Measurements from ENCODE around the gene SLC15A1. TPM values are rescaled to one million over a fixed set of nuclear protein-coding genes. Genes with fewer than 3 reads are reported as not detected.

SLC15A1 gene
- total and polyA plus RNA-seq, 4 donors = 5.8 to 19.7 (median 11.6) TPM

DNA sequence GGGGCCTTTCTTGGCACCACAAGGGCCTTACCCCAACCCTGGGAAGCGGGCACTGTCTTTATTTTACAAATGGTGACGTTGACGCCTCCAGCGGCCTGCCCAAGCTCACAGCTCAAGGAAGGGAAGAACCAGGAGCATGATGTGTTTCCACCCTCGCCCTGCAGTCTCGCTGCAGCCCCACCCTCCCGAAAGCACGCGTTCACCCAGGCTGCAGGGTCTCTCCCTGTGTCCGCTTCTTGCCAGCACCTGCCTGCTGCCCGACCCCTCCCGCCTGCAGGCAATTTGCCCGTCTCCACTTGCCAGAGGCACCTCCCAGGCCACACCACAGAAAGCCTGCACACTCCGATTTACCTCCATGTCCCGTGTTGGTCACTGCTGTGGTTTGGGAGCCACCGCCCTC lies 76.6 kb downstream of the SLC15A1 start:
- Histone ChIP-seq H3K9ac (ENCODE audit: low read depth in 1 of 2, low read length in 2 of 2) (no peak overlapping the region), H3K9me3 (ENCODE audit: control insufficient read depth in 4 of 4, low read length in 3 of 4) (no peaks in the 10 kb centered on the region), H3K27ac (ENCODE audit: low read depth in 1 of 2, low read length in 2 of 2) (no peak overlapping the region), H3K36me3 (ENCODE audit: control insufficient read depth in 4 of 4, insufficient read depth in 3 of 4, low read depth in 1 of 4, low read length in 3 of 4) (no peaks in the 10 kb centered on the region), H3K4me3 (ENCODE audit: low read depth in 1 of 3, low read length in 3 of 3) (no peak overlapping the region), H3K4me1 (ENCODE audit: control insufficient read depth in 4 of 4, insufficient read depth in 4 of 4, low read length in 3 of 4) (peaks cover 2 to 23% (median 13%) of the 10 kb centered on the region in 4 donors), H3K27me3 (ENCODE audit: control insufficient read depth in 4 of 4, insufficient read depth in 4 of 4, low read length in 3 of 4) (no peaks in the 10 kb centered on the region)
- TF ChIP-seq YY1 (IDR thresholded peaks at IDR 0.05) = no peak
- no peak for TF ChIP-seq RXRA (IDR thresholded peaks at IDR 0.05)
- no peak for TF ChIP-seq NR2F2 (IDR thresholded peaks at IDR 0.05)
- TF ChIP-seq EGR1 (IDR thresholded peaks at IDR 0.05; ENCODE audit: low read depth in 2 of 2) = no peak
- TF ChIP-seq MAX (IDR thresholded peaks at IDR 0.05) = no peak
- TF ChIP-seq JUND (IDR thresholded peaks at IDR 0.05) = no peak
- no peak for TF ChIP-seq TAF1 (conservative IDR thresholded peaks at IDR 0.05)
- 90% methylated on average over 16 of the region's 16 CpGs for WGBS
- DNase-seq (ENCODE audit: low spot score) = no peak

DNA sequence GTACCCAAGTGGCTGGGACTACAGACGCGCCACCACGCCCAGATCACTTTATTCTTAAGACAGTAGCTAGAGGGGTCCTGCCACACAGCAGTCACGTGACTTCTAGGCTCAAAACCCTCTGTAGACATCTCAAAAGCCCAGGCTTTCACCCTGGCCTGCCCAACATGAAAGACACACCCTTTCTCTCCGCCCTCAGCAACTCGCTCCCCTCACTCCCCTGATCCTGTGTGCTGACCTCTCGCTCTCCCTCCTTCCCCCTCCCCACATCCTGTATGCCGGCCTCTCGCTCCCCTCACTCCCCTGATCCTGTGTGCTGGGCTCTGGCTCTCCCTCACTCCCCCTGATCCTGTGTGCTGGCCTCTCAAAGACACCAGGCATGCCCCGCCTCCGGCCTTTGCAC lies 77.4 kb downstream of the SLC15A1 start:
- no peak for DNase-seq (ENCODE audit: low spot score)
- Histone ChIP-seq H3K9me3 (ENCODE audit: control insufficient read depth in 4 of 4, low read length in 3 of 4) (no peaks in the 10 kb centered on the region), H3K4me3 (ENCODE audit: low read depth in 1 of 3, low read length in 3 of 3) (no peak overlapping the region), H3K9ac (ENCODE audit: low read depth in 1 of 2, low read length in 2 of 2) (no peak overlapping the region), H3K27me3 (ENCODE audit: control insufficient read depth in 4 of 4, insufficient read depth in 4 of 4, low read length in 3 of 4) (no peaks in the 10 kb centered on the region), H3K4me1 (ENCODE audit: control insufficient read depth in 4 of 4, insufficient read depth in 4 of 4, low read length in 3 of 4) (peaks cover 2 to 23% (median 13%) of the 10 kb centered on the region in 4 donors), H3K36me3 (ENCODE audit: control insufficient read depth in 4 of 4, insufficient read depth in 3 of 4, low read depth in 1 of 4, low read length in 3 of 4) (no peaks in the 10 kb centered on the region), H3K27ac (ENCODE audit: low read depth in 1 of 2, low read length in 2 of 2) (no peak overlapping the region)
- WGBS = 81% methylated on average over 11 of the region's 11 CpGs
- TF ChIP-seq GABPA (IDR thresholded peaks at IDR 0.05 in 1 of 2, conservative IDR thresholded peaks at IDR 0.05 in 1 of 2) (no peak), CTCF (IDR thresholded peaks at IDR 0.05; ENCODE audit: low read depth, low read length, missing input control) (no peak), RXRA (IDR thresholded peaks at IDR 0.05) (no peak), REST (IDR thresholded peaks at IDR 0.05) (no peak), ZBTB33 (IDR thresholded peaks at IDR 0.05) (no peak), EGR1 (IDR thresholded peaks at IDR 0.05; ENCODE audit: low read depth in 2 of 2) (no peak), FOXA2 (IDR thresholded peaks at IDR 0.05) (no peak), JUND (IDR thresholded peaks at IDR 0.05) (no peak), TAF1 (conservative IDR thresholded peaks at IDR 0.05) (no peak), YY1 (IDR thresholded peaks at IDR 0.05) (no peak), SP1 (IDR thresholded peaks at IDR 0.05) (no peak), HNF4G (IDR thresholded peaks at IDR 0.05) (no peak), NR2F2 (IDR thresholded peaks at IDR 0.05) (no peak), RAD21 (IDR thresholded peaks at IDR 0.05) (no peak), MAX (IDR thresholded peaks at IDR 0.05) (no peak), FOXA1 (IDR thresholded peaks at IDR 0.05) (no peak), HNF4A (conservative IDR thresholded peaks at IDR 0.05) (no peak)
- TF ChIP-seq, protein P1, sequence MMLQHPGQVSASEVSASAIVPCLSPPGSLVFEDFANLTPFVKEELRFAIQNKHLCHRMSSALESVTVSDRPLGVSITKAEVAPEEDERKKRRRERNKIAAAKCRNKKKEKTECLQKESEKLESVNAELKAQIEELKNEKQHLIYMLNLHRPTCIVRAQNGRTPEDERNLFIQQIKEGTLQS (IDR thresholded peaks at IDR 0.05) = no peak

All from liver (tissue), 9 donors.